Endothelial cell of umbilical vein (primary cell): ENCODE results near the gene CBX5. TPM values are rescaled to one million over a fixed set of nuclear protein-coding genes. Genes with fewer than 3 reads are reported as not detected.

ENCODE experiments used
- BruUV-seq: library from RNA; stranded (reverse); fragments of 400-500 nt; replicated peaks from 2 replicates; lab custom pipeline; 2021; lab: Mats Ljungman, UMichigan
- CTCF ChIA-PET: fragments of 300-600, 350-600 bp; sonication (Branson Sonifier 250); formaldehyde crosslinking; loops from one replicate; lab custom pipeline; 2021; ENCODE audit warnings: antibody characterized with exemption, inconsistent platforms; lab: Charles Lee
- POLR2A ChIA-PET: fragments of 300-600, 350-600 bp; sonication (Branson Sonifier 250); formaldehyde crosslinking; loops from one replicate; lab custom pipeline; 2021; ENCODE audit warnings: antibody characterized with exemption, inconsistent platforms; lab: Charles Lee
- DNase-seq: peaks from one replicate; pipeline ENCODE4 v3.0.0-alpha.2; 2011; ENCODE audit warnings: low read depth, low spot score
- FAIRE-seq: peaks from 2 replicates; lab custom pipeline; 2011; peaks lifted over from hg19 to GRCh38; lab: Jason Lieb, UNC
- H2AFZ ChIP-seq: 2 replicates; pipeline ENCODE4 v1.6.0; 2012; ENCODE audit warnings: low read depth, low read length, control low read depth, inconsistent platforms
- H3K27ac ChIP-seq: 2 replicates; pipeline ENCODE4 v1.5.1; 2011; ENCODE audit warnings: low read depth, mild to moderate bottlenecking, control low read depth, low read length, moderate library complexity; ENCODE audit not compliant: insufficient read depth
- H3K27me3 ChIP-seq, 2 experiments: 2 replicates each; pipeline versions ENCODE4 v1.6.0 to v1.6.1; 2011; ENCODE audit warnings: low read length in 2 of 2, mixed read lengths in 1 of 2; ENCODE audit not compliant: control insufficient read depth in 2 of 2, insufficient read depth in 2 of 2
- H3K36me3 ChIP-seq, 2 experiments: 2 replicates in 1 of 2; 3 replicates in 1 of 2; pipeline ENCODE4 v1.5.1; 2011; ENCODE audit warnings: low read length in 2 of 2, mild to moderate bottlenecking in 1 of 2, moderate library complexity in 1 of 2; ENCODE audit not compliant: control insufficient read depth in 2 of 2, insufficient read depth in 2 of 2; ENCODE audit errors: extremely low read depth in 1 of 2
- H3K4me1 ChIP-seq: 3 replicates; pipeline ENCODE4 v1.5.1; 2011; ENCODE audit warnings: mild to moderate bottlenecking, low read length; ENCODE audit not compliant: control insufficient read depth, insufficient read depth; ENCODE audit errors: extremely low read depth
- H3K4me2 ChIP-seq: 2 replicates; pipeline ENCODE4 v1.6.1; 2011; ENCODE audit warnings: low read length, control low read depth, mixed read lengths; ENCODE audit not compliant: insufficient read depth
- H3K4me3 ChIP-seq, 3 experiments: fragments of 200-600 bp in 1 of 3; sonication (generic), shearing (Covaris generic) in 1 of 3; replicated peaks in 1 of 3; 2 replicates each; pipeline ENCODE4 v1.5.1; 2011 to 2016; ENCODE audit warnings: control low read depth in 3 of 3, low read length in 3 of 3, mild to moderate bottlenecking in 2 of 3, inconsistent platforms in 1 of 3, low read depth in 1 of 3, moderate library complexity in 1 of 3; ENCODE audit not compliant: insufficient read depth in 1 of 3
- H3K79me2 ChIP-seq: 2 replicates; pipeline ENCODE4 v1.6.0; 2012; ENCODE audit warnings: low read length, inconsistent platforms; ENCODE audit not compliant: control insufficient read depth, insufficient read depth
- H3K9ac ChIP-seq: replicated peaks from 2 replicates; pipeline ENCODE3; 2011; ENCODE audit warnings: low read length, control low read depth; ENCODE audit not compliant: insufficient read depth; ENCODE audit errors: extremely low read depth
- H3K9me1 ChIP-seq: replicated peaks from 3 replicates; pipeline ENCODE4 v1.6.0; 2011; ENCODE audit warnings: mild to moderate bottlenecking, low read length; ENCODE audit not compliant: control insufficient read depth, insufficient read depth; ENCODE audit errors: extremely low read depth
- H3K9me3 ChIP-seq: replicated peaks from 2 replicates; pipeline ENCODE4 v1.5.1; 2012; ENCODE audit warnings: low read length, inconsistent platforms; ENCODE audit not compliant: control insufficient read depth, insufficient read depth
- H4K20me1 ChIP-seq: replicated peaks from 2 replicates; pipeline ENCODE3; 2011; ENCODE audit warnings: mild to moderate bottlenecking, low read length; ENCODE audit not compliant: control insufficient read depth, insufficient read depth; ENCODE audit errors: extremely low read depth
- EZH2 ChIP-seq: IDR thresholded peaks from 2 replicates; pipeline ENCODE4 v1.6.1; 2012; ENCODE audit warnings: borderline replicate concordance, low read depth, mild to moderate bottlenecking, moderate library complexity, low read length, inconsistent platforms; ENCODE audit not compliant: severe bottlenecking
- FOS ChIP-seq: IDR thresholded peaks from 2 replicates; pipeline ENCODE4 v1.6.1; 2011; ENCODE audit warnings: mild to moderate bottlenecking, low read length, moderate library complexity, borderline replicate concordance; ENCODE audit not compliant: insufficient read depth
- GATA2 ChIP-seq: IDR thresholded peaks from 2 replicates; pipeline ENCODE4 v1.7.0; 2011; ENCODE audit warnings: low read depth, mild to moderate bottlenecking, moderate library complexity, mixed read lengths, low read length; ENCODE audit not compliant: insufficient read length, insufficient read depth
- JUN ChIP-seq: IDR thresholded peaks from 2 replicates; pipeline ENCODE4 v1.6.1; 2011; ENCODE audit warnings: borderline replicate concordance, low read depth; ENCODE audit not compliant: insufficient read length, insufficient read depth
- MYC ChIP-seq: IDR thresholded peaks from one replicate; pipeline ENCODE4 v1.6.1; 2011; ENCODE audit warnings: mild to moderate bottlenecking, low read depth, low read length
- POLR2A ChIP-seq: IDR thresholded peaks from 2 replicates; pipeline ENCODE4 v1.6.1; 2012; ENCODE audit warnings: low read depth, mild to moderate bottlenecking, control low read depth, low read length
- POLR2AphosphoS5 ChIP-seq: IDR thresholded peaks from 2 replicates; pipeline ENCODE4 v1.6.1; 2012; ENCODE audit warnings: low read depth, mild to moderate bottlenecking, control low read depth, low read length, moderate library complexity; ENCODE audit not compliant: insufficient read depth
- dilution Hi-C: fragments of 300-500 bp; cut with MboI; formaldehyde crosslinking; loops from one replicate; pipeline ENCODE4 v1.15.0; 2019; ENCODE audit warnings: low sequenced_read_pairs; ENCODE audit not compliant: extremely low pct_ligation_motif_present
- intact Hi-C: fragments of 100-400 bp; cut with micrococcal nuclease; formaldehyde crosslinking; loops from one replicate; pipeline ENCODE4 v1.10.0; 2022
- polyA plus RNA-seq, 4 experiments: library from polyadenylated mRNA; depleted of rRNA in 3 of 4; stranded (reverse) in 3 of 4; unstranded in 1 of 4; fragments of >200 nt; gene quantifications; 2 replicates each; pipeline versions ENCODE4 v1.2.1 to v1.2.3, GENCODE V29; 2011 to 2012; ENCODE audit warnings: missing spikeins in 1 of 4
- total RNA-seq: library from RNA; stranded (reverse); gene quantifications from 2 replicates; pipeline ENCODE4 v1.2.3, GENCODE V29; 2021
- TF ChIP-seq, protein P1 (sequence below), 2 donors: IDR thresholded peaks; 1 replicate in 1 of 2; 2 replicates in 1 of 2; pipeline ENCODE4 v1.5.1; 2011; ENCODE audit warnings: low read length in 2 of 2, mild to moderate bottlenecking in 2 of 2, moderate library complexity in 2 of 2, control low read depth in 1 of 2, inconsistent platforms in 1 of 2, low read depth in 1 of 2; ENCODE audit not compliant: insufficient read depth in 1 of 2; ENCODE audit errors: extremely low read depth in 1 of 2
- TF ChIP-seq, protein P2 (sequence below): IDR thresholded peaks from 2 replicates; pipeline ENCODE4 v1.6.1; 2011; ENCODE audit not compliant: insufficient read depth, insufficient read length

The CBX5 gene
- total and polyA plus RNA-seq, 2 donors (not counting 3 experiments of a cell fraction or from before 2014, with no cell fraction given), result 22.8 to 111 TPM

DNA sequence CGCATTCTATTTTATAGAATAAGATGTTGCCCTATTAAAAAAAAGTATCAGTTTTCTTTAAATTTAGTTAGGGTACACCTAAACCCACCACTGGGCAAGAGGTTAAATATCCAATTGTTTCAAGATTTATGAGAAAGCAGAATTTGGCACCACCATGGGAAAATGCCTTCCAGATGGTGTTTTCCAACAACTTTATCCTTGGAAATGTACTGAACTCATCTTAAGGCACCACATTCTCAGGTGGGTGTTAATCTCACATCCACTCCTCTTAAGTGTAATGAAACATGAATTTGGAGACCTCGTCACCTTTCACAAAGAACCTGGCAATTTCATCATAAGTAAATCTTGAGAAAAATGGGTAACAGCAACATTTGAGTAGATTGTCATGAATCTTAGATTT lies 13.1 kb downstream of the CBX5 start:
- no peak overlapping the region for H3K4me2 ChIP-seq
- CTCF ChIA-PET, result interaction anchor here (2.0 to 2.3 kb wide), 2 partner anchors 15 to 58 kb away, joined by 4 to 10 read pairs; partner anchors contain the start of gene COPZ1
- H3K79me2 ChIP-seq, result peaks cover 19% of the 10 kb centered on the region
- H3K27ac ChIP-seq, result no peak overlapping the region
- H4K20me1 ChIP-seq, result no peaks in the 10 kb centered on the region
- intact Hi-C loops, result no loop called here
- no peak overlapping the region for H3K9ac ChIP-seq
- POLR2A ChIA-PET, result no interaction called here
- H3K4me1 ChIP-seq, result peaks cover 11% of the 10 kb centered on the region
- no peaks in the 10 kb centered on the region for H3K9me1 ChIP-seq
- H3K27me3 ChIP-seq, result no peaks in the 10 kb centered on the region
- dilution Hi-C loops, result no loop called here
- H2AFZ ChIP-seq, result no peak overlapping the region
- no peak for TF ChIP-seq GATA2
- no peak for TF ChIP-seq FOS
- TF ChIP-seq, protein P1, sequence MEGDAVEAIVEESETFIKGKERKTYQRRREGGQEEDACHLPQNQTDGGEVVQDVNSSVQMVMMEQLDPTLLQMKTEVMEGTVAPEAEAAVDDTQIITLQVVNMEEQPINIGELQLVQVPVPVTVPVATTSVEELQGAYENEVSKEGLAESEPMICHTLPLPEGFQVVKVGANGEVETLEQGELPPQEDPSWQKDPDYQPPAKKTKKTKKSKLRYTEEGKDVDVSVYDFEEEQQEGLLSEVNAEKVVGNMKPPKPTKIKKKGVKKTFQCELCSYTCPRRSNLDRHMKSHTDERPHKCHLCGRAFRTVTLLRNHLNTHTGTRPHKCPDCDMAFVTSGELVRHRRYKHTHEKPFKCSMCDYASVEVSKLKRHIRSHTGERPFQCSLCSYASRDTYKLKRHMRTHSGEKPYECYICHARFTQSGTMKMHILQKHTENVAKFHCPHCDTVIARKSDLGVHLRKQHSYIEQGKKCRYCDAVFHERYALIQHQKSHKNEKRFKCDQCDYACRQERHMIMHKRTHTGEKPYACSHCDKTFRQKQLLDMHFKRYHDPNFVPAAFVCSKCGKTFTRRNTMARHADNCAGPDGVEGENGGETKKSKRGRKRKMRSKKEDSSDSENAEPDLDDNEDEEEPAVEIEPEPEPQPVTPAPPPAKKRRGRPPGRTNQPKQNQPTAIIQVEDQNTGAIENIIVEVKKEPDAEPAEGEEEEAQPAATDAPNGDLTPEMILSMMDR (IDR thresholded peaks at IDR 0.05; ENCODE audit: extremely low read depth in 1 of 2, insufficient read depth in 1 of 2, low read depth in 1 of 2, low read length in 2 of 2), result no peak
- no peak for TF ChIP-seq POLR2AphosphoS5
- TF ChIP-seq, protein P2, sequence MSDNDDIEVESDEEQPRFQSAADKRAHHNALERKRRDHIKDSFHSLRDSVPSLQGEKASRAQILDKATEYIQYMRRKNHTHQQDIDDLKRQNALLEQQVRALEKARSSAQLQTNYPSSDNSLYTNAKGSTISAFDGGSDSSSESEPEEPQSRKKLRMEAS, result no peak
- no peak for TF ChIP-seq JUN
- no peak for TF ChIP-seq MYC
- no peak for TF ChIP-seq EZH2
- no peak for TF ChIP-seq POLR2A
- DNase-seq (no peak), FAIRE-seq (no peak)
- H3K4me3 ChIP-seq, result no peak overlapping the region
- H3K36me3 ChIP-seq, result no peaks in the 10 kb centered on the region
- BruUV-seq, result no TSS peak
- no peaks in the 10 kb centered on the region for H3K9me3 ChIP-seq
